A549 treated with Hydrocortisone at 1 μM for 4 hours (cell line): ENCODE measurements around the gene NKG7. TPM values are rescaled to one million over a fixed set of nuclear protein-coding genes. Genes with fewer than 3 reads are reported as not detected.

Experiments
- total RNA-seq: library from RNA; stranded (reverse); fragments of 200-300 nt; extraction: Qiagen RNA extraction; gene quantifications from 5 replicates; pipeline ENCODE4 v1.2.3, GENCODE V29; 2022

NKG7 gene
- not detected in 5 replicates for total RNA-seq

DNA sequence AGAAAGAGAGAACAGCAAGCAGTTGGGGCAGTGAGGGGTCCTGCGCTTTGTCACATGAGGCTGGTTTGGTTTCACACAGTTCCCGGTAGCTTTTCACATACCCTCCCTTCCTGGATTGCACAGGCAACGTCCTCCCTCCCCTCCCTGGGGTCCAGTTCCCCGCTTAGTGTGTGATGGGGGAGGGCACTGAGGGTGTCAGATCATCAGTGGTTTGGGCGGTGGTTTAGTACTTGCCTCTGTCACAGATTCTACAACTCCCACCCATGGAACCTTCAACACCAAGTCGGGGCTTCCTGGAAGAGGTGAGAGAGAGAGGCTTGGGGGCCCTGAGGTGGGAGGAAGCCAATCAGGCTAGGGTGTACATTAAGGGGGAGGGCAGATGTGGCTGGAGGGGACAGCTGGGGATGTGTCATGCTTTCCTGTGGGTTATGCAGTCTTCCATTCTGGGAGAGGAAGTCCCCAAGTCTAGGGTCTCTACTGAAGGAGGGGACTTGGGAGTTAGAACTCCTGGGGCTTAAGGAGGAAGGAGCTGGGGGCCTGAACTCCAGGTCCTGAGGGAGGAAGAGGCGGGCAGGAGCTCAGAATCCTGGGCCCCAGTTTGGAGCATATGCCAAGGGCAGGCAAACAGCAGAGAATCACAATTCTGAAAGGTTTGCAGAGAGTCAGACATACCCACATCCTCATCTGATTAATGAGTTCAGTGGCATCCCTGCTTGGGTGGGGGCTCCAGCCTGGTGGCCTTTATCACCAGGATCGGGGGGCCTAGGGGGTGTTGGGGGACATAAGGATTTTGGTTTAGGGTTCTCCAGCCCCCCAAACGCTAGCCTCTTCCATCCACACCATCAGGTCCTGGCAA is at the start of gene NKG7:
NKG7 (minus strand) TSS at position 6 of the 856 bp plus-strand sequence. CDS start 119 bp downstream, outside the sequence.

GRCh38 chr19:51417107-51417809 is 44.8 kb upstream of the NKG7 start, which contains the start of gene SIGLEC10:
SIGLEC10 (minus strand) TSS chr19:51417642; CDS start chr19:51417581, 61 bp downstream.

DNA sequence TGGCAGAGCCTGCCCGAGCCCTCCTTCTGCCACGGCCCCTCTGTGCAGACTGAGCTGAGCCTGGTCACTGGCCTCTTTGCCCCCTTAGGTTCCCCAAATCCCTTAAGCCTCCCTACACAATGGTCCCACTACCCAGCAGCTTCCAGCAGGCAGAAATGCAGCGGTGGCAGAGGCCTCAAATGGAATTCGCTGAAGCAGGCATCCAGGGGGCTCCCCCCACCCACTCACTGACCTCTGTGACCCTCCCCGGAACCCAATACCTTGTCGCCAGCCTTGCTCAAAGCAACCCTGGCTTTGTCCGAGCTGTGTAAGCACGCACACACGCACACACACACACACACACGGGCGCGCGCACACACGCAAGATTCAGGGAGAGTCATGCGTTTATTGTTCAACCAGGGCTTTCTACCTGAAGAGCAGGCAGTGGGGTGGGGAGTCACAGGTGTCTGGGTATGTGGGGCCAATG is 15.5 kb upstream of the NKG7 start, which contains the start of gene LIM2:
LIM2 (minus strand) TSS at position 51 of the 466 bp plus-strand sequence. CDS start 531 bp downstream, outside the sequence.

DNA sequence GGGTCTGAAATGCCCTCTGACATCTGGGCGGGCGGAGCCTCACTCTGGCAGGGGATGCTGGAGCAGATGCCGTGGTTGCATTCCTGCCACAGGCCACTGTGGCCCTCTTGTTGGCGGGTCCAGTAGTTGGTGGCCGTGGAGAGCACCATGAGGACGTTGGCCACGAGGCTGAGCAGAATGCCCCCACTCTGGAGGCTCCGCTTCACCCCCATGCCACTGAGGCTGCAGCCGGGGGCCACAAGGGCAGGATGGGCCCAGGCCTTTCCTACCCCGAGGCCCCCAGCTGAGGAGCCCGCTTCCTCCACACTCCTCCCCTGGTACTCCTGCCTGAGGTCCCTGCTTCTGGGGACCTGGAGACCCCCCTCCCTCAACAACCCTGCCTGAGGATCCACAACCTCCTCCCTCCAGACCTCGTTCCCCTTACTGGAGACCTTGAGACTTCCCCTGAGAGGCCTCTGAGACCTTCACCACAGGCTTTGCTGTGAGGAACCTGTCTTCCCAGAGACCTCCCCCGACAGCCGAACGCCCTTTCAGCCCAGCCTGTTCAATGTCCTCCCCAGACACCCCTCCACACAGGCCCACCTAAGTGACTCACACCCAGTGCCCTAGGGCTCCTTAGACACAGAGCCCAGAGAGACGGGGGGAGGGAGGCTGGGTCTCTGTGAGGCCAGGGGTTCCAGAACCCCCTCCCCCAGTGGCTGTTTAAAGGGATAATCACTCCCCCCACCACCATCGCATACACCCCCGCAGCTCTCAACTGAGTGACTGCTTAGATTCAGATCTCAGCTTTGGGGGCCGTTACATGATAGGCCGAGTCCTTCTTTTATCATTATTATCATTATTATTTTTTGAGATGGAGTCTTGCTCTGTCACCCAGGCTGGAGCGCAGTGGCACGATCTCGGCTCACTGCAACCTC is 3.8 kb downstream of the NKG7 start, which contains the start of gene CLDND2:
CLDND2 (minus strand) TSS at position 638 of the 917 bp plus-strand sequence; CDS start at position 212, 426 bp downstream.

DNA sequence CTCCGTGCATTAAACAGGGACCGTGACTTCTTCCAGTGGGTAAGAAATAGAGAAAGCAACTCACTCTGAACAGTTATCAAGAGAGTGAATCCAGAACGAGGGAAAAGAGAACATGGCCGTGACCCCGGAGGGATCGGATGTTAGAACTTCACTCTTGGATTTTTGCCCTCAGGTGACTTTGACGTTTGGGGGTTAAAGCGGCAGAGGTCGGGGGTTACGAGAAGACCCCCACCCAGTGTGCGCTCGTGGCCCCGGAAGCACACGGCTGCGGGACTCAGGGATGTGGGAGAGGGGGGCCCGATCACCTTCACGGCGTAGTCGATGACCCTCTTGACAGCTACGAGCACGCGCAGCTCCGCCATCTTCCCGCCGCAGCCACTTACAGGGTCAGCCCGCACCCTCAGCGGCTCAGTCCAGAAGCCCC is 6.5 kb downstream of the NKG7 start, which contains the start of gene ETFB:
ETFB (minus strand) TSS at position 424 of the 424 bp plus-strand sequence; CDS start at position 362, 62 bp downstream.

GRCh38 chr19:51341976-51342580 is 30.4 kb downstream of the NKG7 start, which contains the start of gene VSIG10L:
VSIG10L (minus strand) TSS chr19:51342139; CDS start chr19:51342124, 15 bp downstream.

Other genes starting within 250 kb of the NKG7 start
- gene SIGLEC9, start 247.7 kb downstream of the NKG7 start, total RNA-seq: 0.17 TPM in 1 of 5 replicates, not detected in the others
- gene SIGLEC7, start 230.4 kb downstream of the NKG7 start, total RNA-seq: not detected in 5 replicates
- gene CD33, start 147.6 kb downstream of the NKG7 start, total RNA-seq: 0.14 to 0.22 TPM in 2 of 5 replicates, not detected in the others
- not detected in 5 replicates for gene SIGLECL1, start 121.6 kb downstream of the NKG7 start, total RNA-seq
- 0.03 to 0.14 TPM (median 0.06 TPM) in 3 of 5 replicates, not detected in the others for gene IGLON5, start 61.0 kb downstream of the NKG7 start, total RNA-seq
- 11.6 to 16.8 TPM (median 14.1 TPM) in 5 replicates for gene VSIG10L, start 30.5 kb downstream of the NKG7 start, total RNA-seq
- 230 to 256 TPM (median 244 TPM) in 5 replicates for gene ETFB, start 6.3 kb downstream of the NKG7 start, total RNA-seq
- gene CLDND2, start 3.7 kb downstream of the NKG7 start, total RNA-seq: 3.7 to 13.8 TPM (median 12.5 TPM) in 5 replicates
- not detected in 5 replicates for gene LIM2, start 15.3 kb upstream of the NKG7 start, total RNA-seq
- gene C19orf84, start 17.9 kb upstream of the NKG7 start, total RNA-seq: not detected in 5 replicates
- gene SIGLEC10, start 45.0 kb upstream of the NKG7 start, total RNA-seq: 0.03 to 0.08 TPM (median 0.07 TPM) in 3 of 5 replicates, not detected in the others
- not detected in 5 replicates for gene SIGLEC8, start 85.8 kb upstream of the NKG7 start, total RNA-seq
- not detected in 5 replicates for gene CEACAM18, start 105.9 kb upstream of the NKG7 start, total RNA-seq
- not detected in 5 replicates for gene SIGLEC12, start 129.1 kb upstream of the NKG7 start, total RNA-seq
- not detected in 5 replicates for gene SIGLEC6, start 159.0 kb upstream of the NKG7 start, total RNA-seq
- gene ZNF175, start 198.6 kb upstream of the NKG7 start, total RNA-seq: 3.1 to 4.5 TPM (median 3.9 TPM) in 5 replicates